Cortex of kidney (tissue), 1 donor: ENCODE results near the gene ALG8.
"Not testable (repeated sequence)": the region's sequence is repeated elsewhere in the genome, so short reads cannot be mapped to it uniquely, and the experiment has no call there.

Source experiments
- DNase-seq: peaks from one replicate; lab custom pipeline; 2025; lab: John Stamatoyannopoulos, UW

The ALG8 gene

GRCh38 chr11:78071717-78072116, 67.7 kb downstream of the ALG8 start:
- DNase-seq = no peak

- no peak for DNase-seq
Measured at GRCh38 chr11:78070621-78071020, 68.8 kb downstream of the ALG8 start.

GRCh38 chr11:78069465-78069864, 70.0 kb downstream of the ALG8 start:
- no peak for DNase-seq

- DNase-seq = no peak
Measured at GRCh38 chr11:78067704-78068103, 71.7 kb downstream of the ALG8 start.

GRCh38 chr11:78066471-78066870, 73.0 kb downstream of the ALG8 start:
- no peak for DNase-seq

GRCh38 chr11:78065203-78065602, 74.2 kb downstream of the ALG8 start:
- no peak for DNase-seq

- no peak for DNase-seq
Measured at GRCh38 chr11:78063440-78064181, 75.8 kb downstream of the ALG8 start, which contains the start of gene THRSP. THRSP (plus strand) TSS chr11:78063861; CDS start chr11:78063882, 21 bp downstream.

GRCh38 chr11:78062671-78063070, 76.8 kb downstream of the ALG8 start:
- no peak for DNase-seq

- DNase-seq = no peak
Measured at GRCh38 chr11:78061921-78062311, 77.5 kb downstream of the ALG8 start.

GRCh38 chr11:78061088-78061920, 78.1 kb downstream of the ALG8 start:
- DNase-seq = no peak

- DNase-seq = no peak
Measured at GRCh38 chr11:78060533-78060932, 78.9 kb downstream of the ALG8 start.

GRCh38 chr11:78059749-78060328, 79.6 kb downstream of the ALG8 start:
- not testable (repeated sequence) for DNase-seq

- no peak for DNase-seq
Measured at GRCh38 chr11:78057462-78058055, 81.9 kb downstream of the ALG8 start.

GRCh38 chr11:78056093-78056492, 83.3 kb downstream of the ALG8 start:
- DNase-seq = no peak

- no peak for DNase-seq
Measured at GRCh38 chr11:78054971-78055370, 84.5 kb downstream of the ALG8 start.

GRCh38 chr11:78050964-78051831, 88.2 kb downstream of the ALG8 start:
- no peak for DNase-seq
